ENCODE measurements around the gene UBL4B. TPM values are rescaled to one million over a fixed set of nuclear protein-coding genes. Genes with fewer than 3 reads are reported as not detected.
"Not testable (repeated sequence)": the region's sequence is repeated elsewhere in the genome, so short reads cannot be mapped to it uniquely, and the experiment has no call there.

Gene UBL4B
- total and polyA plus RNA-seq, 4 experiments from 2014 or later: not detected

DNA sequence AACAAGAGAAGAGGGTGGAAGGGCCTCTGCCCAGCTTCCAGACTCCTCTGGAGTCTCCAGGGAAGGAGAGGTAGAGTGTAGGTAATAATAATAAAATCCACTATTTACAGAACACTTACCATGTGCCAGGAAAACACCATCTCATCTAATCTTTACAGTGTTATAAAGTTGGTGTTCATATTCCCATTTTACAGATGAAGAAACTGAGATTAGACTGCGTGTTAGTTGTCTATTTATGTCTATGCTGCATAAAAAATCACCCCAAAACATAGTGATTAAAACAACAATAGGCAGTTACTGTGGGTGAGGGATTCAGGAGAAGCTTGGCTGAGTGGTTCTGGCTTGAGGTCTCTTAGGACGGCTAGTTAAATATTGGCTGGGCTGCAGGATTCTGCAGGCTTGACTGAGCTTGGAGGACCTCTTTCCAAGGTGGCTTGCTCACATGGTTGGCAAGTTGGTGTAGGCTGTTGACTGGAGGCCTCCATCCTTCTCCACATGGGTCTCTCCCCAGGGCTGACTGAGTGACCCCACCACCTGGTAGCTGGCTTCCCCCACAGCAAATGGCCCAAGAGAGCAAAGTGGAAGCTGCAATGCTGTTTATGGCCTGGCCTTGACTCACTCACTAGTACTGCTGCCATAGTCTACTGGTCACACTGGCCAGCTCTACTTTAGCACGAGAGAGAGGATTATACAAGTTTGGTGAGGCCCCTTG, 35.3 kb upstream of the UBL4B start:
- Mint-ChIP-seq H3K27me3 (peaks cover 11 to 34% of the 10 kb centered on the region in 2 donors), H3K4me1 (no peaks in the 10 kb centered on the region), H3K36me3 (no peaks in the 10 kb centered on the region), H3K27ac (no peak overlapping the region), H3K9me3 (no peaks in the 10 kb centered on the region), H3K4me3 (no peak overlapping the region)
- Histone ChIP-seq H3K9me3 (ENCODE audit: control insufficient read depth in 1 of 2, low read length in 2 of 2) (no peaks in the 10 kb centered on the region), H3K27ac (ENCODE audit: low read depth, low read length) (no peak overlapping the region), H3K4me1 (ENCODE audit: insufficient read depth, low read length) (no peaks in the 10 kb centered on the region), H3K4me3 (ENCODE audit: low read length in 2 of 2) (no peak overlapping the region), H3K27me3 (ENCODE audit: insufficient read depth, low read length) (peaks cover under 1% of the 10 kb centered on the region), H3K36me3 (ENCODE audit: insufficient read depth, low read length) (no peaks in the 10 kb centered on the region)
- DNase-seq: no peak
- POLR2A ChIA-PET (ENCODE audit: partially characterized antibody): no interaction called here
- intact Hi-C loops (cut with micrococcal nuclease): no loop called here
- CTCF ChIA-PET (ENCODE audit: partially characterized antibody): interaction anchor here (0.8 to 3.1 kb wide), 4 partner anchors 11 to 29 kb away, joined by 3 to 13 read pairs (median 4); no protein-coding TSS in a partner anchor

GRCh38 chr1:110079995-110080394, 32.2 kb upstream of the UBL4B start:
- H3K9me3 Mint-ChIP-seq; POLR2A ChIA-PET (ENCODE audit: partially characterized antibody); H3K4me3 ChIP-seq (ENCODE audit: low read length in 2 of 2); H3K4me3 Mint-ChIP-seq; intact Hi-C loops (cut with micrococcal nuclease); H3K27ac ChIP-seq (ENCODE audit: low read depth, low read length); H3K36me3 Mint-ChIP-seq; CTCF ChIA-PET (ENCODE audit: partially characterized antibody); H3K36me3 ChIP-seq (ENCODE audit: insufficient read depth, low read length); DNase-seq; H3K9me3 ChIP-seq (ENCODE audit: control insufficient read depth in 1 of 2, low read length in 2 of 2); H3K4me1 ChIP-seq (ENCODE audit: insufficient read depth, low read length); H3K27ac Mint-ChIP-seq: not testable (repeated sequence)
- H3K4me1 Mint-ChIP-seq: peaks cover 6 to 15% (median 13%) of the 10 kb centered on the region in 4 donors
- H3K27me3 ChIP-seq (ENCODE audit: insufficient read depth, low read length): peaks cover 16% of the 10 kb centered on the region
- H3K27me3 Mint-ChIP-seq: peaks cover 26 to 41% of the 10 kb centered on the region in 2 donors

- H3K9me3 ChIP-seq (ENCODE audit: control insufficient read depth in 1 of 2, low read length in 2 of 2): no peaks in the 10 kb centered on the region
- H3K4me1 ChIP-seq (ENCODE audit: insufficient read depth, low read length): peaks cover 12% of the 10 kb centered on the region
- H3K27ac Mint-ChIP-seq: no peak overlapping the region
- H3K36me3 Mint-ChIP-seq: peaks cover 0 to 2% of the 10 kb centered on the region in 2 donors
- no peak overlapping the region for H3K27ac ChIP-seq (ENCODE audit: low read depth, low read length)
- H3K4me1 Mint-ChIP-seq: peaks cover 8 to 18% (median 13%) of the 10 kb centered on the region in 4 donors
- no peak overlapping the region for H3K4me3 Mint-ChIP-seq
- no peaks in the 10 kb centered on the region for H3K9me3 Mint-ChIP-seq
- H3K4me3 ChIP-seq (ENCODE audit: low read length in 2 of 2): no peak overlapping the region
- POLR2A ChIA-PET (ENCODE audit: partially characterized antibody): no interaction called here
- CTCF ChIA-PET (ENCODE audit: partially characterized antibody): interaction anchor here (0.8 to 1.5 kb wide), 4 partner anchors 10 to 51 kb away, joined by 3 to 6 read pairs (median 3); no protein-coding TSS in a partner anchor
- no peaks in the 10 kb centered on the region for H3K36me3 ChIP-seq (ENCODE audit: insufficient read depth, low read length)
- peaks cover 31 to 42% of the 10 kb centered on the region in 2 donors for H3K27me3 Mint-ChIP-seq
- H3K27me3 ChIP-seq (ENCODE audit: insufficient read depth, low read length): peaks cover 24% of the 10 kb centered on the region
- intact Hi-C loops (cut with micrococcal nuclease): no loop called here
- no peak for DNase-seq
Observed at GRCh38 chr1:110081061-110081460, 31.2 kb upstream of the UBL4B start.

DNA sequence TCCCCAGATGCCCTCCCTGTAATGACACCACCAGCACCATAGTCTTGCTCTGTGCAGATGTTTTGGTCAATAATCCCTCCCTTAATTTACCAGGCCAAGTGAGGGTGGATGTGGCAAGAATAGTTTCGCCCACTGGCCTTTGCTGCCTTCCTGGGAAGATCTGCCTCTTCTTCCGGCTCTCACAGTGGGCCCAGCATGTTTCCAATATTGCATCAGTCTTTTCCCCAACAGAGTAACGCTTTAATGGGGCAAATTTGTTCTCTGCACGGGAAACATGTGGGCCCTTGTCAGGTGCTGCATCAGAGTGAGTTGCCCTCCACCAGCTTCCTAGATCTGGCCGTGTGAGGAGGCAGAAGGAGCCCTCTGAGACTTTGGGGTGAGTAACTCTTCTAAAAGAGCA, 29.8 kb upstream of the UBL4B start:
- peaks cover 0 to 2% of the 10 kb centered on the region in 2 donors for H3K36me3 Mint-ChIP-seq
- POLR2A ChIA-PET (ENCODE audit: partially characterized antibody): no interaction called here
- H3K27me3 ChIP-seq (ENCODE audit: insufficient read depth, low read length): peaks cover 28% of the 10 kb centered on the region
- H3K4me3 ChIP-seq (ENCODE audit: low read length in 2 of 2): no peak overlapping the region
- no peak overlapping the region for H3K27ac Mint-ChIP-seq
- H3K36me3 ChIP-seq (ENCODE audit: insufficient read depth, low read length): no peaks in the 10 kb centered on the region
- no peaks in the 10 kb centered on the region for H3K9me3 ChIP-seq (ENCODE audit: control insufficient read depth in 1 of 2, low read length in 2 of 2)
- peaks cover 8 to 18% (median 13%) of the 10 kb centered on the region in 4 donors for H3K4me1 Mint-ChIP-seq
- no peak for DNase-seq
- no peaks in the 10 kb centered on the region for H3K9me3 Mint-ChIP-seq
- intact Hi-C loops (cut with micrococcal nuclease): no loop called here
- CTCF ChIA-PET (ENCODE audit: partially characterized antibody): no interaction called here
- H3K4me1 ChIP-seq (ENCODE audit: insufficient read depth, low read length): peaks cover 12% of the 10 kb centered on the region
- no peak overlapping the region for H3K27ac ChIP-seq (ENCODE audit: low read depth, low read length)
- H3K27me3 Mint-ChIP-seq: peaks cover 33 to 47% of the 10 kb centered on the region in 2 donors
- H3K4me3 Mint-ChIP-seq: peak overlapping the region in 6 of 8 donors; percentile 3 to 89 (median 31)

GRCh38 chr1:110083061-110083865, 29.0 kb upstream of the UBL4B start:
- intact Hi-C loops (cut with micrococcal nuclease): no loop called here

GRCh38 chr1:110083866-110084226, 28.4 kb upstream of the UBL4B start:
- H3K4me3 ChIP-seq (ENCODE audit: low read length in 2 of 2): peak overlapping the region; percentile 59 to 63
- no peak overlapping the region for H3K27ac ChIP-seq (ENCODE audit: low read depth, low read length)
- Mint-ChIP-seq H3K27ac (no peak overlapping the region), H3K27me3 (peaks cover 38 to 47% of the 10 kb centered on the region in 2 donors), H3K36me3 (peaks cover 0 to 2% of the 10 kb centered on the region in 2 donors), H3K4me3 (peak overlapping the region; percentile 79 to 94 (median 89)), H3K9me3 (no peaks in the 10 kb centered on the region), H3K4me1 (peaks cover 9 to 22% (median 14%) of the 10 kb centered on the region in 4 donors)
- intact Hi-C loops (cut with micrococcal nuclease): no loop called here
- no peaks in the 10 kb centered on the region for H3K36me3 ChIP-seq (ENCODE audit: insufficient read depth, low read length)
- CTCF ChIA-PET (ENCODE audit: partially characterized antibody): interaction anchor here (1.2 to 1.4 kb wide), 2 partner anchors 10 to 20 kb away, joined by 3 to 4 read pairs; no protein-coding TSS in a partner anchor
- peaks cover 28% of the 10 kb centered on the region for H3K27me3 ChIP-seq (ENCODE audit: insufficient read depth, low read length)
- no peaks in the 10 kb centered on the region for H3K9me3 ChIP-seq (ENCODE audit: control insufficient read depth in 1 of 2, low read length in 2 of 2)
- POLR2A ChIA-PET (ENCODE audit: partially characterized antibody): no interaction called here
- H3K4me1 ChIP-seq (ENCODE audit: insufficient read depth, low read length): peaks cover 12% of the 10 kb centered on the region
- DNase-seq: no peak

More at GRCh38 chr1:110083061-110083865, 29.0 kb upstream of the UBL4B start:
- Histone ChIP-seq H3K4me1 (ENCODE audit: insufficient read depth, low read length) (peaks cover 12% of the 10 kb centered on the region), H3K27ac (ENCODE audit: low read depth, low read length) (no peak overlapping the region), H3K4me3 (ENCODE audit: low read length in 2 of 2) (peak overlapping the region in 1 of 2 donors; percentile 59), H3K36me3 (ENCODE audit: insufficient read depth, low read length) (no peaks in the 10 kb centered on the region), H3K27me3 (ENCODE audit: insufficient read depth, low read length) (peaks cover 28% of the 10 kb centered on the region), H3K9me3 (ENCODE audit: control insufficient read depth in 1 of 2, low read length in 2 of 2) (no peaks in the 10 kb centered on the region)
- CTCF ChIA-PET (ENCODE audit: partially characterized antibody): interaction anchor here (1.2 kb wide), 1 partner anchor 21 kb away, joined by 4 read pairs; no protein-coding TSS in a partner anchor
- peaks cover 36 to 51% of the 10 kb centered on the region in 2 donors for H3K27me3 Mint-ChIP-seq
- no peaks in the 10 kb centered on the region for H3K9me3 Mint-ChIP-seq
- peaks cover 9 to 22% (median 14%) of the 10 kb centered on the region in 4 donors for H3K4me1 Mint-ChIP-seq
- H3K4me3 Mint-ChIP-seq: peak overlapping the region; percentile 79 to 94 (median 89)
- DNase-seq: peak in 1 of 5 donors; percentile 3
- peak overlapping the region in 1 of 7 donors; percentile 20 for H3K27ac Mint-ChIP-seq
- H3K36me3 Mint-ChIP-seq: peaks cover 0 to 2% of the 10 kb centered on the region in 2 donors
- POLR2A ChIA-PET (ENCODE audit: partially characterized antibody): no interaction called here

All from CD4-positive, alpha-beta memory T cell (primary cell).